Body of pancreas (tissue), 4 donors: ENCODE results near the gene ANTXR2. TPM values are rescaled to one million over a fixed set of nuclear protein-coding genes. Genes with fewer than 3 reads are reported as not detected.

ENCODE experiments used
- ATAC-seq: fragments of 150-250 bp; one replicate; pipeline ENCODE4 v1.9.1; 2016
- DNase-seq, 4 donors: peaks; one replicate each; pipeline ENCODE4 v3.0.0-alpha.2; 2019
- H3K27ac ChIP-seq, 4 donors: fragments of 200-600 bp; sonication (generic); 1 replicate in 3 of 4; 2 replicates in 1 of 4; pipeline versions ENCODE4 v1.5.1 to v1.6.1; 2016 to 2019; ENCODE audit warnings: mild to moderate bottlenecking in 1 of 4, mixed read lengths in 1 of 4, moderate library complexity in 1 of 4
- H3K27me3 ChIP-seq, 2 donors: fragments of 200-600 bp; sonication (generic); one replicate each; pipeline ENCODE4 v1.6.0; 2016; ENCODE audit warnings: mild to moderate bottlenecking in 1 of 2
- H3K36me3 ChIP-seq, 2 donors: fragments of 200-600 bp; sonication (generic); replicated peaks in 1 of 2; 2 replicates each; pipeline ENCODE4 v1.5.1; 2016; ENCODE audit warnings: low read depth in 2 of 2; ENCODE audit not compliant: insufficient read depth in 1 of 2
- H3K4me1 ChIP-seq: fragments of 200-600 bp; sonication (generic); one replicate; pipeline ENCODE4 v1.6.0; 2016
- H3K4me3 ChIP-seq, 2 donors: fragments of 200-600 bp; sonication (generic); 1 replicate in 1 of 2; 2 replicates in 1 of 2; pipeline ENCODE4 v1.5.1; 2016 to 2019
- H3K9me3 ChIP-seq, 3 donors: fragments of 200-600 bp; sonication (generic); 1 replicate in 2 of 3; 2 replicates in 1 of 3; pipeline ENCODE4 v1.5.1; 2016
- CTCF ChIP-seq, 7 experiments: fragments of 450-650 bp in 4 of 7; fragments of 200-600 bp in 3 of 7; sonication (generic) in 3 of 7; IDR thresholded peaks; one replicate each; pipeline ENCODE4 v1.5.1; 2016 to 2019; ENCODE audit warnings: antibody characterized with exemption in 7 of 7
- POLR2A ChIP-seq, 3 donors: fragments of 450-650 bp; IDR thresholded peaks; one replicate each; pipeline ENCODE4 v1.6.1; 2016; ENCODE audit warnings: antibody characterized with exemption in 3 of 3, mild to moderate bottlenecking in 2 of 3
- WGBS, 2 donors: methylation state at CpG; one replicate each; pipeline ENCODE4 v1.1.5; 2017; 5-methylcytosine and 5-hydroxymethylcytosine counted together
- intact Hi-C: fragments of 100-400 bp; cut with DNase I; formaldehyde crosslinking; loops from one replicate; pipeline ENCODE4 v1.15.1; 2023
- total RNA-seq, 2 donors: library from RNA; depleted of rRNA; stranded (reverse); fragments of >200 nt; gene quantifications; one replicate each; pipeline ENCODE4 v1.1.0, GENCODE V29; 2016

Gene ANTXR2
- total RNA-seq, 2 donors from 2014 or later: 16.9 to 34.6 TPM

GRCh38 chr4:80090090-80090489, 17.1 kb upstream of the ANTXR2 start:
- intact Hi-C loops: no loop called here
- Histone ChIP-seq H3K36me3 (no peaks in the 10 kb centered on the region), H3K27ac (no peak overlapping the region), H3K4me1 (no peaks in the 10 kb centered on the region), H3K9me3 (no peaks in the 10 kb centered on the region), H3K27me3 (no peaks in the 10 kb centered on the region), H3K4me3 (no peak overlapping the region)
- no peak for TF ChIP-seq POLR2A (IDR thresholded peaks at IDR 0.05)
- TF ChIP-seq CTCF (IDR thresholded peaks at IDR 0.05): no peak
- 72 to 75% methylated on average over 1 of the region's 1 CpG for WGBS, 2 donors
- ATAC-seq: no peak
- no peak for DNase-seq

GRCh38 chr4:80088471-80088870, 15.4 kb upstream of the ANTXR2 start:
- Histone ChIP-seq H3K27me3 (no peaks in the 10 kb centered on the region), H3K27ac (no peak overlapping the region), H3K9me3 (no peaks in the 10 kb centered on the region), H3K36me3 (no peaks in the 10 kb centered on the region), H3K4me1 (no peaks in the 10 kb centered on the region), H3K4me3 (no peak overlapping the region)
- intact Hi-C loops: no loop called here
- DNase-seq (no peak), ATAC-seq (no peak)
- TF ChIP-seq CTCF (IDR thresholded peaks at IDR 0.05) (no peak), POLR2A (IDR thresholded peaks at IDR 0.05) (no peak)
- WGBS, 2 donors: 88 to 100% methylated on average over 1 of the region's 1 CpG

GRCh38 chr4:80086296-80086695, 13.3 kb upstream of the ANTXR2 start:
- intact Hi-C loops: no loop called here
- ATAC-seq: no peak
- Histone ChIP-seq H3K4me3 (no peak overlapping the region), H3K9me3 (no peaks in the 10 kb centered on the region), H3K27ac (no peak overlapping the region), H3K36me3 (no peaks in the 10 kb centered on the region), H3K4me1 (no peaks in the 10 kb centered on the region), H3K27me3 (no peaks in the 10 kb centered on the region)
- TF ChIP-seq POLR2A (IDR thresholded peaks at IDR 0.05): no peak
- no peak for TF ChIP-seq CTCF (IDR thresholded peaks at IDR 0.05)
- no peak for DNase-seq
- 53 to 61% methylated on average over 5 of the region's 5 CpGs for WGBS, 2 donors

- Histone ChIP-seq H3K27me3 (no peaks in the 10 kb centered on the region), H3K4me3 (no peak overlapping the region), H3K4me1 (no peaks in the 10 kb centered on the region), H3K9me3 (no peaks in the 10 kb centered on the region), H3K27ac (no peak overlapping the region), H3K36me3 (no peaks in the 10 kb centered on the region)
- intact Hi-C loops: no loop called here
- 86 to 87% methylated on average over 3 of the region's 3 CpGs for WGBS, 2 donors
- ATAC-seq (no peak), DNase-seq (no peak)
- no peak for TF ChIP-seq CTCF (IDR thresholded peaks at IDR 0.05)
- no peak for TF ChIP-seq POLR2A (IDR thresholded peaks at IDR 0.05)
Observed at GRCh38 chr4:80085081-80085480, 12.1 kb upstream of the ANTXR2 start.

GRCh38 chr4:80082693-80083092, 9.7 kb upstream of the ANTXR2 start:
- DNase-seq: no peak
- Histone ChIP-seq H3K36me3 (no peaks in the 10 kb centered on the region), H3K9me3 (no peaks in the 10 kb centered on the region), H3K27me3 (no peaks in the 10 kb centered on the region), H3K4me3 (no peak overlapping the region), H3K27ac (no peak overlapping the region), H3K4me1 (no peaks in the 10 kb centered on the region)
- intact Hi-C loops: no loop called here
- WGBS, 2 donors: 82 to 86% methylated on average over 2 of the region's 2 CpGs
- no peak for ATAC-seq
- no peak for TF ChIP-seq CTCF (IDR thresholded peaks at IDR 0.05)
- TF ChIP-seq POLR2A (IDR thresholded peaks at IDR 0.05): no peak
